ENCODE results near the gene BTBD16. TPM values are rescaled to one million over a fixed set of nuclear protein-coding genes. Genes with fewer than 3 reads are reported as not detected.

The BTBD16 gene
- total and polyA plus RNA-seq, 2 of the 4 experiments (the other 2 are of a cell fraction) = not detected

DNA sequence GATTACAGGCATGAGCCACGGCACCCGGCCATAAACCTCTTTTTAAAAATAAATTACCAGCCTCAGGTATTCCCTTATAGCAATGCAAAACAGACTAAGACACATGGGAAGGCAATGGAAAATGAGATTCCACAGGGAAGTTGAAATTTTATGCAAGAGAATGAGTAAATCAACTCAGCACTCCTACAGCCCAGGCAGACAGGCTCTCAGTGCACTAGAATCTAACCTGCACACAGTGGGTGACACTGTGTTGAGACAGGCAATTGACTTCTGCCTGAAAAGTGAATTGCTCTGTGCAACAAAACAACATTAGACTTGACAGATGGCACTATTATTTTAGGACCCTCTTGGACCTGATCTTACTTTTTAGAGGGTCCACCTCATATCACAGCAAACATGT, 83.3 kb downstream of the BTBD16 start:
- TF ChIP-seq, protein P1, sequence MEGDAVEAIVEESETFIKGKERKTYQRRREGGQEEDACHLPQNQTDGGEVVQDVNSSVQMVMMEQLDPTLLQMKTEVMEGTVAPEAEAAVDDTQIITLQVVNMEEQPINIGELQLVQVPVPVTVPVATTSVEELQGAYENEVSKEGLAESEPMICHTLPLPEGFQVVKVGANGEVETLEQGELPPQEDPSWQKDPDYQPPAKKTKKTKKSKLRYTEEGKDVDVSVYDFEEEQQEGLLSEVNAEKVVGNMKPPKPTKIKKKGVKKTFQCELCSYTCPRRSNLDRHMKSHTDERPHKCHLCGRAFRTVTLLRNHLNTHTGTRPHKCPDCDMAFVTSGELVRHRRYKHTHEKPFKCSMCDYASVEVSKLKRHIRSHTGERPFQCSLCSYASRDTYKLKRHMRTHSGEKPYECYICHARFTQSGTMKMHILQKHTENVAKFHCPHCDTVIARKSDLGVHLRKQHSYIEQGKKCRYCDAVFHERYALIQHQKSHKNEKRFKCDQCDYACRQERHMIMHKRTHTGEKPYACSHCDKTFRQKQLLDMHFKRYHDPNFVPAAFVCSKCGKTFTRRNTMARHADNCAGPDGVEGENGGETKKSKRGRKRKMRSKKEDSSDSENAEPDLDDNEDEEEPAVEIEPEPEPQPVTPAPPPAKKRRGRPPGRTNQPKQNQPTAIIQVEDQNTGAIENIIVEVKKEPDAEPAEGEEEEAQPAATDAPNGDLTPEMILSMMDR (conservative IDR thresholded peaks at IDR 0.05; ENCODE audit: low read depth, low read length) = no peak
- TF ChIP-seq BHLHE40 (IDR thresholded peaks at IDR 0.05; ENCODE audit: low read depth, low read length) (no peak), POLR2A (IDR thresholded peaks at IDR 0.05; ENCODE audit: low read depth, low read length) (no peak), MXI1 (IDR thresholded peaks at IDR 0.05; ENCODE audit: borderline replicate concordance, low read depth, low read length) (no peak), SMC3 (IDR thresholded peaks at IDR 0.05; ENCODE audit: low read depth, low read length) (no peak), FOS (IDR thresholded peaks at IDR 0.05; ENCODE audit: low read depth, low read length) (no peak), MAFK (IDR thresholded peaks at IDR 0.05; ENCODE audit: low read depth, low read length) (no peak), CEBPB (IDR thresholded peaks at IDR 0.05; ENCODE audit: low read depth, low read length) (no peak), RAD21 (IDR thresholded peaks at IDR 0.05; ENCODE audit: low read length) (no peak), NFE2L2 (IDR thresholded peaks at IDR 0.05; ENCODE audit: low read depth, low read length) (no peak), RFX5 (IDR thresholded peaks at IDR 0.05; ENCODE audit: low read depth, low read length) (no peak), CHD1 (IDR thresholded peaks at IDR 0.05; ENCODE audit: low read depth, low read length) (no peak), RCOR1 (IDR thresholded peaks at IDR 0.05; ENCODE audit: insufficient replicate concordance, low read length) (no peak)
- H3K18ac ChIP-seq (ENCODE audit: low read depth, low read length) = no peak overlapping the region
- H4K91ac ChIP-seq (ENCODE audit: insufficient read depth, low read depth, low read length) = no peak overlapping the region
- peaks cover 2% of the 10 kb centered on the region; the same call in 1 of the 2 replicates for H3K9me3 ChIP-seq (ENCODE audit: control insufficient read depth, insufficient read depth, low read length)
- dilution Hi-C loops (cut with HindIII; ENCODE audit: low sequenced_read_pairs, unreplicated experiment) = no loop called here
- H3K9me1 ChIP-seq (ENCODE audit: insufficient read depth, low read length) = no peaks in the 10 kb centered on the region
- no peak overlapping the region for H3K9ac ChIP-seq (ENCODE audit: low read depth, low read length)
- no peak overlapping the region for H3K23ac ChIP-seq (ENCODE audit: low read depth, low read length)
- intact Hi-C loops (cut with micrococcal nuclease) = no loop called here
- H3K27ac ChIP-seq (ENCODE audit: insufficient read depth, low read length) = no peak overlapping the region
- H3K27me3 ChIP-seq (ENCODE audit: control insufficient read depth, insufficient read depth, low read length) = peaks cover 31% of the 10 kb centered on the region
- WGBS, 2 experiments (ENCODE audit: extremely low coverage in 2 of 2, insufficient read length in 1 of 2) = no CpG with 5 or more reads among the region's 2 CpGs
- no peak overlapping the region for H2BK120ac ChIP-seq (ENCODE audit: low read depth, low read length)
- no peaks in the 10 kb centered on the region for H4K20me1 ChIP-seq (ENCODE audit: insufficient read depth, low read length)
- in situ Hi-C loops (cut with MboI; ENCODE audit: low sequenced_read_pairs) = no loop called here
- no peaks in the 10 kb centered on the region for H3K36me3 ChIP-seq (ENCODE audit: control insufficient read depth, insufficient read depth, low read length)
- H2AFZ ChIP-seq (replicated peaks; ENCODE audit: low read length, poor library complexity) = no peak overlapping the region
- DNase-seq (no peak), ATAC-seq (ENCODE audit: low read depth) (no peak)
- CTCF ChIA-PET = no interaction called here
- H2BK20ac ChIP-seq (ENCODE audit: low read depth, low read length) = no peak overlapping the region
- no peak overlapping the region for H3K4me3 ChIP-seq (ENCODE audit: insufficient read depth, low read depth, low read length)
- H2BK5ac ChIP-seq (ENCODE audit: low read depth, low read length, poor library complexity, severe bottlenecking) = no peak overlapping the region
- H3K4me1 ChIP-seq (ENCODE audit: control insufficient read depth, insufficient read depth, low read length) = no peaks in the 10 kb centered on the region
- no peak overlapping the region for H2AK9ac ChIP-seq (replicated peaks; ENCODE audit: low read depth, low read length, poor library complexity)
- no peak overlapping the region for H4K8ac ChIP-seq (ENCODE audit: low read depth in 2 of 2, low read length in 2 of 2)
- H3K79me1 ChIP-seq (ENCODE audit: low read depth in 1 of 2, low read length in 2 of 2) = no peaks in the 10 kb centered on the region
- no peak overlapping the region for H3K56ac ChIP-seq (ENCODE audit: extremely low read depth, insufficient read depth, low read length)
- H4K5ac ChIP-seq (ENCODE audit: low read depth, low read length) = no peak overlapping the region
- no peak overlapping the region for H3K4ac ChIP-seq (ENCODE audit: low read depth, low read length)
- H2BK15ac ChIP-seq (ENCODE audit: low read depth, low read length) = no peak overlapping the region
- no TSS peak for BruUV-seq (replicated peaks)
- no peak overlapping the region for H3K4me2 ChIP-seq (ENCODE audit: low read depth, low read length)
- POLR2A ChIA-PET (ENCODE audit: unreplicated experiment) = no interaction called here
- no peak overlapping the region for H2AK5ac ChIP-seq (ENCODE audit: low read depth, low read length)
- no peak overlapping the region for H3K14ac ChIP-seq (replicated peaks; ENCODE audit: low read depth, low read length)

Measured in IMR-90 (cell line).